Peyer's patch (tissue), 4 donors: Measurements from ENCODE around the gene SMAD4. TPM values are rescaled to one million over a fixed set of nuclear protein-coding genes. Genes with fewer than 3 reads are reported as not detected.

Experiments used
- DNase-seq, 3 donors: peaks; one replicate each; pipeline ENCODE4 v3.0.0-alpha.2; 2017 to 2019
- H3K27ac ChIP-seq, 4 donors: fragments of 200-600 bp; sonication (generic); one replicate each; pipeline ENCODE4 v1.5.1; 2016 to 2019
- H3K27me3 ChIP-seq, 2 donors: fragments of 200-600 bp; sonication (generic); one replicate each; pipeline ENCODE4 v1.5.1; 2019
- H3K36me3 ChIP-seq, 3 donors: fragments of 200-600 bp; sonication (generic); one replicate each; pipeline ENCODE4 v1.5.1; 2016 to 2019
- H3K4me1 ChIP-seq, 4 donors: fragments of 200-600 bp; sonication (generic); one replicate each; pipeline ENCODE4 v1.5.1; 2016 to 2019
- H3K4me3 ChIP-seq, 4 donors: fragments of 200-600 bp; sonication (generic); 1 replicate in 3 of 4; 2 replicates in 1 of 4; pipeline ENCODE4 v1.5.1; 2016 to 2019; ENCODE audit warnings: mild to moderate bottlenecking in 1 of 4
- H3K9me3 ChIP-seq, 4 donors: fragments of 200-600 bp; sonication (generic); one replicate each; pipeline ENCODE4 v1.5.1; 2016 to 2019; ENCODE audit warnings: mild to moderate bottlenecking in 1 of 4
- POLR2A ChIP-seq, 2 donors: fragments of 450-650 bp; IDR thresholded peaks; one replicate each; pipeline ENCODE4 v1.5.1; 2017; ENCODE audit warnings: antibody characterized with exemption in 2 of 2, mild to moderate bottlenecking in 2 of 2, moderate library complexity in 2 of 2
- total RNA-seq, 4 donors: library from RNA; depleted of rRNA; stranded (reverse); fragments of >200 nt; gene quantifications; one replicate each; pipeline ENCODE4 v1.1.0, GENCODE V29; 2016
- TF ChIP-seq, protein P1 (sequence below), 6 experiments: fragments of 450-650 bp in 4 of 6; fragments of 200-600 bp in 2 of 6; sonication (generic) in 1 of 6; IDR thresholded peaks; one replicate each; pipeline ENCODE4 v1.5.1; 2017 to 2019; ENCODE audit warnings: antibody characterized with exemption in 6 of 6, mild to moderate bottlenecking in 3 of 6, moderate library complexity in 1 of 6

SMAD4 gene
- 100 to 1,000 TPM in 2 of 4 donors, 10 to 100 TPM in 2; 79.0 to 109 (median 94.0) TPM for total RNA-seq

GRCh38 chr18:51029694-51030536, at the start of gene SMAD4:
TSS of gene SMAD4 (plus strand) at chr18:51030213. CDS start at chr18:51047047, 16,834 bp downstream.
- TF ChIP-seq POLR2A (IDR thresholded peaks at IDR 0.05): peak; percentile 83 to 89
- TF ChIP-seq, protein P1, sequence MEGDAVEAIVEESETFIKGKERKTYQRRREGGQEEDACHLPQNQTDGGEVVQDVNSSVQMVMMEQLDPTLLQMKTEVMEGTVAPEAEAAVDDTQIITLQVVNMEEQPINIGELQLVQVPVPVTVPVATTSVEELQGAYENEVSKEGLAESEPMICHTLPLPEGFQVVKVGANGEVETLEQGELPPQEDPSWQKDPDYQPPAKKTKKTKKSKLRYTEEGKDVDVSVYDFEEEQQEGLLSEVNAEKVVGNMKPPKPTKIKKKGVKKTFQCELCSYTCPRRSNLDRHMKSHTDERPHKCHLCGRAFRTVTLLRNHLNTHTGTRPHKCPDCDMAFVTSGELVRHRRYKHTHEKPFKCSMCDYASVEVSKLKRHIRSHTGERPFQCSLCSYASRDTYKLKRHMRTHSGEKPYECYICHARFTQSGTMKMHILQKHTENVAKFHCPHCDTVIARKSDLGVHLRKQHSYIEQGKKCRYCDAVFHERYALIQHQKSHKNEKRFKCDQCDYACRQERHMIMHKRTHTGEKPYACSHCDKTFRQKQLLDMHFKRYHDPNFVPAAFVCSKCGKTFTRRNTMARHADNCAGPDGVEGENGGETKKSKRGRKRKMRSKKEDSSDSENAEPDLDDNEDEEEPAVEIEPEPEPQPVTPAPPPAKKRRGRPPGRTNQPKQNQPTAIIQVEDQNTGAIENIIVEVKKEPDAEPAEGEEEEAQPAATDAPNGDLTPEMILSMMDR (IDR thresholded peaks at IDR 0.05): peak in 1 of 6 experiments; percentile 1
- Histone ChIP-seq H3K4me1 (peaks cover 0 to 39% (median 5%) of the 10 kb centered on the region in 4 donors), H3K27ac (peak within 1 kb of the TSS; percentile 94 to 98 (median 96)), H3K9me3 (no peaks in the 10 kb centered on the region), H3K4me3 (peak within 1 kb of the TSS; percentile 58 to 96 (median 84)), H3K36me3 (peaks cover 0 to 15% (median 0%) of the 10 kb centered on the region in 3 donors), H3K27me3 (no peaks in the 10 kb centered on the region)
- peak; percentile 94 to 98 (median 98) for DNase-seq

DNA sequence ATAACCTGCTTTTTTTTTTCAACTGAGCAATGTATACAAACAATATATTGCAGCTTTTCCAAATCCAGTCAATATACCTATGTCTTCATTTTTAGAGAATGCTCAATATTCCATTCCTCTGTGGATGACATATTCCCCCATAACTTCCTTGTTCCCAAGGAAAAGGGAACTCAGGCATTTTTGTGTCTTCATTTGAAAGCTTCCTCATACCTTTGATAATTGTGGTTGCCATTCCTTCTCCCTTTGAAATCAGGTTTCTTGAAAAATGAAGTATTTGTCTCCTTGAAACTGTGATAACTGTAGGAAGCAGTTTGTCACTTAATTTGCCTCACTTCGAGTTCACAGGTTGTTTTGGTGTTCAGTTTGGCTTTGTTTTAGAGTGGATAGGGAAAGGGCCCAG, 48.6 kb upstream of the SMAD4 start:
- Histone ChIP-seq H3K27me3 (no peaks in the 10 kb centered on the region), H3K27ac (no peak overlapping the region), H3K4me1 (peaks cover 0 to 9% (median 0%) of the 10 kb centered on the region in 4 donors), H3K4me3 (no peak overlapping the region), H3K9me3 (peaks cover 0 to 8% (median 0%) of the 10 kb centered on the region in 4 donors), H3K36me3 (peaks cover 0 to 42% (median 0%) of the 10 kb centered on the region in 3 donors)
- DNase-seq: no peak
- TF ChIP-seq POLR2A (IDR thresholded peaks at IDR 0.05): no peak
- TF ChIP-seq, protein P1 (IDR thresholded peaks at IDR 0.05): no peak

- no peak for DNase-seq
- no peak overlapping the region for H3K4me3 ChIP-seq
- no peak overlapping the region for H3K27ac ChIP-seq
- TF ChIP-seq, protein P1 (IDR thresholded peaks at IDR 0.05): no peak
- H3K36me3 ChIP-seq: peaks cover 0 to 33% (median 0%) of the 10 kb centered on the region in 3 donors
- peaks cover 0 to 4% (median 0%) of the 10 kb centered on the region in 4 donors for H3K9me3 ChIP-seq
- no peaks in the 10 kb centered on the region for H3K27me3 ChIP-seq
- peaks cover 0 to 9% (median 0%) of the 10 kb centered on the region in 4 donors for H3K4me1 ChIP-seq
Observed at GRCh38 chr18:50982086-50982801, 47.8 kb upstream of the SMAD4 start.

DNA sequence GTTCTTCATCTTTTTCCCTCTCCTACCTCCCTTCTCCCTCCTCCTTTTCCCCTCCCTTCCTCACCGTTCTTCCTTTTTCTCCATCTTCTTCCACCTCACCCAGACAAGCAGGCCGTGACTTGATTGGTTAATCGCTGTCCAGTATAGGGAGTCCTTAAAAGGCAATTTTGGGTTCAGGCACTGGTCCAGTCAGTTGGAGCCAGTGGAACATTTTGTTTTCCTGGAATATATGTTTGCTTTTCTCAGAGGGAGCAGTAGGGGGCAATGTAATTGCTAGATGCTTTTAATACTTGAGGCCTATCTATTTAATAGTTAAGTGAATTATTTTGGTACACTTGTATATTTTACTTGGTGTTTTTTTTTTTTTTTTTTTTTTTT, 47.2 kb upstream of the SMAD4 start:
- DNase-seq: no peak
- H3K27ac ChIP-seq: no peak overlapping the region
- H3K9me3 ChIP-seq: no peaks in the 10 kb centered on the region
- peaks cover 0 to 28% (median 0%) of the 10 kb centered on the region in 3 donors for H3K36me3 ChIP-seq
- no peak overlapping the region for H3K4me3 ChIP-seq
- H3K27me3 ChIP-seq: no peaks in the 10 kb centered on the region
- TF ChIP-seq, protein P1 (IDR thresholded peaks at IDR 0.05): no peak
- no peak for TF ChIP-seq POLR2A (IDR thresholded peaks at IDR 0.05)
- peaks cover 0 to 9% (median 0%) of the 10 kb centered on the region in 4 donors for H3K4me1 ChIP-seq

- Histone ChIP-seq H3K4me1 (peaks cover 0 to 9% (median 0%) of the 10 kb centered on the region in 4 donors), H3K27ac (no peak overlapping the region), H3K9me3 (no peaks in the 10 kb centered on the region), H3K4me3 (no peak overlapping the region), H3K36me3 (peaks cover 0 to 9% (median 0%) of the 10 kb centered on the region in 3 donors), H3K27me3 (no peaks in the 10 kb centered on the region)
- DNase-seq: no peak
- TF ChIP-seq, protein P1 (IDR thresholded peaks at IDR 0.05): no peak
- no peak for TF ChIP-seq POLR2A (IDR thresholded peaks at IDR 0.05)
Observed at GRCh38 chr18:50986360-50987087, 43.5 kb upstream of the SMAD4 start.
